Endodermal cell (in vitro differentiated cells): Measurements from ENCODE around the gene PCP2. TPM values are rescaled to one million over a fixed set of nuclear protein-coding genes. Genes with fewer than 3 reads are reported as not detected.

Source experiments
- DNase-seq: peaks from one replicate; pipeline ENCODE4 v3.0.0-alpha.2; 2017
- H3K27ac ChIP-seq: 2 replicates; pipeline ENCODE4 v1.5.1; 2013; ENCODE audit warnings: mild to moderate bottlenecking, low read depth, low read length, moderate library complexity
- H3K27me3 ChIP-seq: 2 replicates; pipeline ENCODE4 v1.6.1; 2013; ENCODE audit warnings: mild to moderate bottlenecking, low read length, moderate library complexity; ENCODE audit not compliant: insufficient read depth, control insufficient read depth, poor library complexity, severe bottlenecking
- H3K36me3 ChIP-seq: 2 replicates; pipeline ENCODE4 v1.7.0; 2013; ENCODE audit warnings: mild to moderate bottlenecking, low read length, moderate library complexity; ENCODE audit not compliant: control insufficient read depth, insufficient read depth
- H3K4me1 ChIP-seq: one replicate; pipeline ENCODE4 v1.7.0; 2013; ENCODE audit warnings: low read length; ENCODE audit not compliant: control insufficient read depth, insufficient read depth
- H3K4me3 ChIP-seq: 2 replicates; pipeline ENCODE4 v1.5.1; 2013; ENCODE audit warnings: mild to moderate bottlenecking, low read length, moderate library complexity
- H3K9ac ChIP-seq: 2 replicates; pipeline ENCODE4 v1.6.1; 2013; ENCODE audit warnings: mild to moderate bottlenecking, low read length, moderate library complexity; ENCODE audit not compliant: poor library complexity, severe bottlenecking; ENCODE audit errors: extremely low read depth
- H3K9me3 ChIP-seq: 2 replicates; pipeline ENCODE4 v1.6.1; 2013; ENCODE audit warnings: mild to moderate bottlenecking, low read length, moderate library complexity; ENCODE audit not compliant: control insufficient read depth
- H3K27ac Mint-ChIP-seq: 2 replicates; pipeline ENCODE4 v1.8.0; 2020; ENCODE audit warnings: mixed read lengths
- H3K27me3 Mint-ChIP-seq: 2 replicates; pipeline ENCODE4 v1.8.0; 2021; ENCODE audit warnings: mild to moderate bottlenecking, mixed read lengths; ENCODE audit not compliant: insufficient read depth
- H3K36me3 Mint-ChIP-seq: 2 replicates; pipeline ENCODE4 v1.8.0; 2020; ENCODE audit warnings: low read depth, mixed read lengths
- H3K4me1 Mint-ChIP-seq: 2 replicates; pipeline ENCODE4 v1.8.0; 2020; ENCODE audit warnings: mixed read lengths
- H3K4me3 Mint-ChIP-seq: 2 replicates; pipeline ENCODE4 v1.8.0; 2020; ENCODE audit warnings: mild to moderate bottlenecking, moderate library complexity, mixed read lengths
- H3K9me3 Mint-ChIP-seq: 2 replicates; pipeline ENCODE4 v1.8.0; 2020; ENCODE audit warnings: mild to moderate bottlenecking, mixed read lengths
- CTCF ChIP-seq: fragments of 200-600 bp; sonication (generic); conservative IDR thresholded peaks from 2 replicates; pipeline ENCODE4 v1.5.0; 2021; ENCODE audit warnings: antibody characterized with exemption, mild to moderate bottlenecking
- WGBS, 2 experiments: methylation state at CpG; one replicate each; pipeline versions ENCODE4 v1.1.5 to v1.1.7; 2013; ENCODE audit warnings: missing lambda C conversion rate in 2 of 2, mixed read lengths in 1 of 2; ENCODE audit not compliant: insufficient coverage in 1 of 2, insufficient read length in 1 of 2; 5-methylcytosine and 5-hydroxymethylcytosine counted together
- total RNA-seq, 2 donors: library from RNA; stranded (reverse); fragmentation: NEBNext Ultra II Directional in 1 of 2; extraction: Animal tissue kit (Norgen Biotek cat#: 25700) in 1 of 2; gene quantifications; 2 replicates in 1 of 2; 3 replicates in 1 of 2; pipeline ENCODE4 v1.2.1, GENCODE V29; 2021

The PCP2 gene
- total RNA-seq, 2 donors from 2014 or later: 0.55 TPM; not detected in 1

DNA sequence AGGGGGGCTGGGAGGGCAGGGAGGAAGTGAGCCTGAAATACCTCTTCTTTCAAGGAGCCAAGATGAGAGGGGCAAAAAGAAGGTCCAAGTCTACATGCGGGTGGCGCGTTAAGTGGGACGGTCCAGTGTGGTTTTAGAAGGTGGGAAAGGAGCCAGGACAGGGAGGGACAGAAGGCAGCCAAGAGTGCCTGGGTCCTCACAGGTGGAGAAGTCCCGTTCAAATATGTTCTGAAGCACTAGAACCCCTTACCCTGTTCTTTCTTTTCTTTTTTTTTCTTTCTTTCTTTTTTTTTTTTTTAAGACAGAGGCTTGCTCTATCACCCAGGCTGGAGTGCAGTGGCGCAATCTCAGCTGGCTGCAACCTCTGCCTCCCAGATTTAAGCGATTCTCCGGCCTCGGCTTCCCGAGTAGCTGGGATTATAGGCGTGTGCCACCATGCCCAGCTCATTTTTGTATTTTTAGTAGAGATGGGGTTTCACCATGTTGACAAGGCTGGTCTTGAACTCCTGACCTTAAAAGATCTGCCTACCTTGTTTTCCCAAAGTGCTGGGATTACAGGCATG is 30.5 kb downstream of the PCP2 start:
- peaks cover 42% of the 10 kb centered on the region for H3K36me3 Mint-ChIP-seq
- H3K27ac ChIP-seq: no peak overlapping the region
- H3K9ac ChIP-seq: no peak overlapping the region
- peaks cover 9% of the 10 kb centered on the region for H3K4me1 Mint-ChIP-seq
- H3K4me3 ChIP-seq: no peak overlapping the region
- no peaks in the 10 kb centered on the region for H3K27me3 Mint-ChIP-seq
- H3K4me1 ChIP-seq: no peaks in the 10 kb centered on the region
- H3K27ac Mint-ChIP-seq: no peak overlapping the region
- no peak overlapping the region for H3K4me3 Mint-ChIP-seq
- no peak for DNase-seq
- 93 to 97% methylated on average over 10 to 11 of the region's 11 CpGs for WGBS, 2 experiments
- H3K9me3 ChIP-seq: no peaks in the 10 kb centered on the region
- H3K27me3 ChIP-seq: no peaks in the 10 kb centered on the region
- peaks cover 3% of the 10 kb centered on the region for H3K9me3 Mint-ChIP-seq
- peaks cover 22% of the 10 kb centered on the region for H3K36me3 ChIP-seq
- TF ChIP-seq CTCF: no peak

GRCh38 chr19:7602240-7602934 is 31.1 kb downstream of the PCP2 start:
- no peak overlapping the region for H3K27ac Mint-ChIP-seq
- no peak overlapping the region for H3K4me3 Mint-ChIP-seq
- no peak for TF ChIP-seq CTCF
- Histone ChIP-seq H3K36me3 (peaks cover 24% of the 10 kb centered on the region), H3K27me3 (no peaks in the 10 kb centered on the region), H3K4me3 (no peak overlapping the region), H3K27ac (no peak overlapping the region), H3K9ac (no peak overlapping the region), H3K4me1 (peaks cover 3% of the 10 kb centered on the region), H3K9me3 (no peaks in the 10 kb centered on the region)
- H3K4me1 Mint-ChIP-seq: peaks cover 15% of the 10 kb centered on the region
- no peaks in the 10 kb centered on the region for H3K27me3 Mint-ChIP-seq
- peaks cover 47% of the 10 kb centered on the region for H3K36me3 Mint-ChIP-seq
- peaks cover 3% of the 10 kb centered on the region for H3K9me3 Mint-ChIP-seq
- DNase-seq: no peak
- WGBS, 2 experiments: 85 to 87% methylated on average over 7 to 15 of the region's 15 CpGs

- no peak for DNase-seq
- TF ChIP-seq CTCF: no peak
- Histone ChIP-seq H3K27me3 (no peaks in the 10 kb centered on the region), H3K9ac (no peak overlapping the region), H3K4me1 (peaks cover 7% of the 10 kb centered on the region), H3K36me3 (peaks cover 25% of the 10 kb centered on the region), H3K9me3 (no peaks in the 10 kb centered on the region), H3K27ac (no peak overlapping the region), H3K4me3 (no peak overlapping the region)
- H3K27me3 Mint-ChIP-seq: no peaks in the 10 kb centered on the region
- H3K4me1 Mint-ChIP-seq: peaks cover 19% of the 10 kb centered on the region
- peaks cover 38% of the 10 kb centered on the region for H3K36me3 Mint-ChIP-seq
- H3K4me3 Mint-ChIP-seq: no peak overlapping the region
- peaks cover 3% of the 10 kb centered on the region for H3K9me3 Mint-ChIP-seq
- H3K27ac Mint-ChIP-seq: no peak overlapping the region
These were observed 32.8 kb downstream of the PCP2 start for GRCh38 chr19:7600721-7601120.
